Activated CD4-positive, alpha-beta T cell treated with anti-CD3 and anti-CD28 coated beads, Interleukin-2, amount 50 U/mL, for 16 hours (primary cell): Measurements from ENCODE around the gene KIR2DL1.
"Not testable (repeated sequence)": the region's sequence is repeated elsewhere in the genome, so short reads cannot be mapped to it uniquely, and the experiment has no call there.

Experiments
- DNase-seq: peaks from one replicate; pipeline ENCODE4 v3.0.0-alpha.2; 2020

The KIR2DL1 gene

GRCh38 chr19:54769646-54770045 lies at the start of gene KIR2DL1:
TSS of gene KIR2DL1 (plus strand) at chr19:54769793. CDS start at chr19:54769851, 58 bp downstream.
- not testable (repeated sequence) for DNase-seq

- no peak for DNase-seq
Measured at GRCh38 chr19:54724142-54724541, 45.5 kb upstream of the KIR2DL1 start, which contains the start of gene KIR3DL3. TSS of gene KIR3DL3 (plus strand) at chr19:54724442. CDS start at chr19:54724497, 55 bp downstream.

GRCh38 chr19:54724644-54725043 lies 44.9 kb upstream of the KIR2DL1 start:
- DNase-seq: no peak

DNA sequence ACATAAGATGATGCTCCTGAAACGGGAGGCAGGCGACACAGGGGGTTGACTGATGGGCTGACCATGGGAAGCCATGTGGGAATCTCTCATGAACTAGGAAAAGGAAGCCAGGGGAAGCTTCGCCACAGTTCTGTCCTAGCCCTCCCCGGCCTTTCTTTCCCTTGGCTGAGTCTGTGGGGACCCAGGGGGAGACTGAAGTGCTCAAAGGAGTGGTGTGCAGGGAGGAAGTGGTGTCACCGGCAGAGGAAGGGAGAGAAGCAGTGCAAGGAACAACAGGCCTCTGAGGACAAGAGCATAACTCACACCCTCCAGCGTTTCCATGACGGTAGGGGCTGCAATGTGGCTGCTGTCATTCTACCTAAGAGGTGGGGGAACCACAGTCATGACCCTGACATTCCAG lies 44.3 kb upstream of the KIR2DL1 start:
- DNase-seq: no peak

DNA sequence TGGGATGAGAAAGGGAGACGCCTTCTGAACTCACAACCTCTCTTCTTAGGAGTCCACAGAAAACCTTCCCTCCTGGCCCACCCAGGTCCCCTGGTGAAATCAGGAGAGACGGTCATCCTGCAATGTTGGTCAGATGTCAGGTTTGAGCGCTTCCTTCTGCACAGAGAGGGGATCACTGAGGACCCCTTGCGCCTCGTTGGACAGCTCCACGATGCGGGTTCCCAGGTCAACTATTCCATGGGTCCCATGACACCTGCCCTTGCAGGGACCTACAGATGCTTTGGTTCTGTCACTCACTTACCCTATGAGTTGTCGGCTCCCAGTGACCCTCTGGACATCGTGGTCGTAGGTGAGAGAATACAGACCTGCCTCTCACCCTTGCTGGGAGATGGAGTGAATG lies 42.0 kb upstream of the KIR2DL1 start:
- no peak for DNase-seq

GRCh38 chr19:54728167-54728566 lies 41.4 kb upstream of the KIR2DL1 start:
- no peak for DNase-seq

- no peak for DNase-seq
Measured at GRCh38 chr19:54729416-54730188, 40.0 kb upstream of the KIR2DL1 start.

DNA sequence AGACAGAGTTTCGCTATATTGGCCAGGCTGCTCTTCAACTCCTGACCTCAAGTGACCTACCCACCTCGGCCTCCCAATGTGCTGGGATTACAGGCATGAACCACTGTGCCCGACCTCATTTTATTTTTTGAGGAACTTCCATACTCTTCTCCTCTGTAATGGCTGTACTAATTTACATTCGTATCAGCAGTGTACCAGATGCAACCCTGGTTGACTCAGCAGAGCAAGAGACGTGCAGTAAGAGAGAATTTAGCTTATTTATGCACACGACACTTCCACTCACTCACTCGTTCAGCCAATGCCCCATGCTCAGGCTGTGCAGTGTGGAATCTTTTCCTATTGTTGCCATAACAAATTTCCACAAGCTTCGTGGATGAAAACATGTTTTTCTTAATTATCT lies 38.4 kb upstream of the KIR2DL1 start:
- DNase-seq: no peak

DNA sequence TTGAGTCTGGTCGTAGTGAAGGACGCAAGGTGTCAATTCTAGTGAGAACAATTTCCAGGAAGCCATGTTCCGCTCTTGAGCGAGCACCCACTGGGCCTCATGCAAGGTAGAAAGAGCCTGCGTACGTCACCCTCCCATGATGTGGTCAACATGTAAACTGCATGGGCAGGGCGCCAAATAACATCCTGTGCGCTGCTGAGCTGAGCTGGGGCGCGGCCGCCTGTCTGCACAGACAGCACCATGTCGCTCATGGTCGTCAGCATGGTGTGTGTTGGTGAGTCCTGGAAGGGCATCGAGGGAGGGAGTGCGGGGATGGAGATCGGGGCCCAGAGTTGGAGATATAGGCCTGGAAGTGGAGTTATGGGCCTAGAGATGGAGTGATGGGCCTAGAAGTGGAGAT lies 31.3 kb upstream of the KIR2DL1 start, which contains the start of gene KIR2DL3:
Gene KIR2DL3 (plus strand): TSS at position 208 of the 400 bp plus-strand sequence. CDS start 33 bp downstream, at position 241.
- not testable (repeated sequence) for DNase-seq

DNA sequence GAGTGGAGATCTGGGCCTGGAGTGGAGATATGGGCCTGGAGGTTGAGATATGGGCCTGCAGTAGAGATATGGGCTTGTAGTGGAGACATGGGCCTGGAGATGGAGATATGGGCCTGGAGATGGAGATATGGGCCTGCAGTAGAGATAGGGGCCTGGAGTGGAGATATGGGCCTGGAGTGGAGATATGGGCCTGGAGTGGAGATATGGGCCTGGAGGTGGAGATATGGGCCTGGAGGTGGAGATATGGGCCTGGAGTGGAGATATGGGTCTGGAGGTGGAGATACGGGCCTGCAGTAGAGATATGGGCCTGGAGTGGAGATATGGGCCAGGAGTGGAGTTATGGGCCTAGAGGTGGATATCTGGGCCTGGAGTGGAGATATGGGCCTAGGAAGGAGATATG lies 30.9 kb upstream of the KIR2DL1 start:
- no peak for DNase-seq

- DNase-seq: no peak
Measured at GRCh38 chr19:54739587-54740497, 29.8 kb upstream of the KIR2DL1 start.

- not testable (repeated sequence) for DNase-seq
Measured at GRCh38 chr19:54741950-54742349, 27.6 kb upstream of the KIR2DL1 start.

GRCh38 chr19:54744080-54744479 lies 25.5 kb upstream of the KIR2DL1 start:
- not testable (repeated sequence) for DNase-seq

GRCh38 chr19:54747614-54748322 lies 21.8 kb upstream of the KIR2DL1 start:
- not testable (repeated sequence) for DNase-seq

DNA sequence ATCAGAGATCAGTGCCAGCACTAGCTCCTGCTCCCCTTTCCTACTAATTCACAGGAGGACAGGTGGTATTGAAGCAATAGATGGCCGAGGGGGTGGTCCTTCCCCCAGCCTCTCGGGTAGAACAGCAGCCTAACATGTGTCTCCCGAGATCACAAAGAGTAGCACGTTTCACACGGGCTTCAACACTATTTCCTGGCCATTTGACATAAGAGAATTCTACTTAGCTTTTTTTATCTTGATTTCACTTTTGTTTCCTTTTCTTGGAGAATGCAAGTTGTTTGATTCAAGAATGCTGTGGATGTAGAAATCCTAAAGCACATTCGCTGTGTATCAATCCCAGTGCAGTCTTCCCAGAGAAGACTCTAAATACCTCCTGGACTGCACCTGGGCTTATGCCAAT lies 19.3 kb upstream of the KIR2DL1 start:
- DNase-seq: not testable (repeated sequence)

DNA sequence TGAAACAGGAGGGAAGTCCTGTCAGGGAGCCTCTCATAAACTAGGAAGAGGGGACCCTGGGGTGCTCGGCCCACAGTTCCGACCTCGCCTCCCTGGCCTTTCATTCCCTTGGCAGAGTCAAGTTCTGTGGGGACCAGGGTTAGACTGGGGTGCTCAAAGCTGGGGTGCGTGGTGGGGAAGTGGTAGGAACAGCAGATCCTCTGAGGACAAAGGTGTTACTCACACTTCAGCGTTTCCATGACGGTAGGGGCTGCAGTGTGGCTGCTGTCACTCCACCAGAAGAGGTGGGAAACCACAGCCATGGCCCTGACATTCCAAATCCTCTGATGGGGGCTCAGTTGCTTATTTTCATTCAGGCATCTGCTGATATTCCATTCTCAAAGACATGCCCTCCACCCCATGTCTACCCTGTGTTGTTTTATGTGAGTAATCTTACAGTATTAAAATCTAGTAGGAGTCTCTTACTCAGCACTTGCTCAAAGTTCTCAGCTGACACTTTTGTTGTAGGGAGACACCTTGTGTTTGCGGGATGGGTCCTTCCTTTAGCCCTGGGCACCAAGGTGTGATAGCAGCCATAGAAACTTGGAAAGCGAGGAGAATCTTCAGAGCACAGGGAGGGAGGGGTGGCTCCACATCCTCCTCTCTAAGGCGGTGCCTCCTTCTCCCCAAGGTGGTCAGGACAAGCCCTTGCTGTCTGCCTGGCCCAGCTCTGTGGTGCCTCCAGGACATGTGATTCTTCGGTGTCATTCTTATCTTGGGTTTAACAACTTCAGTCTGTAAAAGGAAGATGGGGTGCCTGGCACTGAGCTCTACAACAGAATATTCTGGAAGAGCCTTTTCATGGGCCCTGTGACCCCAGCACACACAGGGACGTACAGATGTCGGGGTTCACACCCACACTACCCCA lies 13.1 kb upstream of the KIR2DL1 start:
- not testable (repeated sequence) for DNase-seq

DNA sequence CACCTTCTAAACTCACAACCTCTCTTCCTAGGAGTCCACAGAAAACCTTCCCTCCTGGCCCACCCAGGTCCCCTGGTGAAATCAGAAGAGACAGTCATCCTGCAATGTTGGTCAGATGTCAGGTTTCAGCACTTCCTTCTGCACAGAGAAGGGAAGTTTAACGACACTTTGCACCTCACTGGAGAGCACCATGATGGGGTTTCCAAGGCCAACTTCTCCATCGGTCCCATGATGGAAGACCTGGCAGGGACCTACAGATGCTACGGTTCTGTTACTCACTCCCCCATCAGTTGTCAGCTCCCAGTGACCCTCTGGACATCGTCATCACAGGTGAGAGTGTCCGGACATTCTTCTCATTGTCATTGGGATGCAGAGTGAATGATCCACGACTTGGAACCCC lies 11.0 kb upstream of the KIR2DL1 start:
- DNase-seq: not testable (repeated sequence)

GRCh38 chr19:54764219-54764618 lies 5.4 kb upstream of the KIR2DL1 start:
- not testable (repeated sequence) for DNase-seq

GRCh38 chr19:54766464-54766863 lies 3.1 kb upstream of the KIR2DL1 start:
- DNase-seq: not testable (repeated sequence)

DNA sequence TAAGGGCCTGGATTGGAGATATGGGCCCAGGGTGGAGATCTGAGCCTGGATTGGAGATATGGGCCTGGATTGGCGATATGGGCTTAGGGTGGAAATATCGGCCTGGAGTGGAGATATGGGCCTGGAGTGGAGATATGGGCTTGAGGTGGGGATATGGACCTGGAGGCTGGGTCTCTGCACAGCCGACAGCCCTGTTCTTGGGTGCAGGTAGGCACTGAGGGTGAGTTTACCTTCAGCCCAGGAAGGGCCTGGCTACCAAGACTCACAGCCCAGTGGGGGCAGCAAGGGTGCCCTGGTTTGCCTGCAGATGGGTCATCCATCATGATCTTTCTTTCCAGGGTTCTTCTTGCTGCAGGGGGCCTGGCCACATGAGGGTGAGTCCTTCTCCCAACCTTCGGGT lies 918 bp downstream of the KIR2DL1 start:
- not testable (repeated sequence) for DNase-seq
